Measurements from ENCODE around the gene DLGAP5. TPM values are rescaled to one million over a fixed set of nuclear protein-coding genes. Genes with fewer than 3 reads are reported as not detected.

Gene DLGAP5
- total and polyA plus RNA-seq, 7 donors: 0.03 to 0.29 (median 0.08) TPM; not detected in 3

DNA sequence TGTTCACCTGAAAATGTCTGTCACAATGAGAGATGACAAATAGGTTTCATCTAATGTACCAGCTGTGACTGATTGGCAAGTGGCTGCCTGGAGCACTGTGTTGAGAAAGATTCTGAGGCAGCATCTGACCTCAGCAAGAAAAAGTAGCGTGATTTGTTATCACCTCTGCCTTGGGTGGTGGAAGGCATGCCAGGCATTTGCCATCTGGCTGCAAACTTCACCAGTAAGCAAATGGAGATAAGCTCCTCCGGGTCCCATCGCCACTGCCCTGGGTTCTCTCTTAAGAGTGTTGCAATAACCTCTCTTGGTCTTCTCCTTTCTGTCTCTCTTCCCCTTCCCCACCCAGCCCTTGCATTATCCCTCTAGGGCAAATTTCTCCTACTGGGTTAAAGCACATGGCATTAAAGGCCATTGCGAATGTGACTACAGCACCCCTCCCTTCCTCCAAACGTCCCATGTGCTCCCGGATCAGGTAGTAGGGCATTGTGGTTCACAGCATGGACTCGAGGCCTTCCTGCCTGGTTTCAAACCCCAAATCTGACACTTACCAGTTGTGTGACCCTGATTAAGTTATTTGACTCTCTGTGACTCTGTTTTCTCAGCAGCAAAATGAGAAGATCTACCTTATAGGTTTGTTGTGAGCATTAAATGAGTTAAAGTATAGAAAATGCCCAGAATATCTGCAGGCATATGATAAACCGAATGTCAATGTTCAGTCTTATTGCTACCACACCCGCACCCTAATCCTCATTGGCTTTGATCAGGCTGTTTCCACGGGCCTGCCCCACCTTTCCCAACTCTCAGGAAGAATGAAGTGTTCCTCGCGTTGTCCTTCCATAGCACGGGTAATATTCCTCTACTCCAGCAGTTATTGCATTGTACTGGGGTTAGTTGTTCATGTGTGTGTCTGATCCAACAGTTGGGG, 70.6 kb downstream of the DLGAP5 start:
- TF ChIP-seq, protein P1, sequence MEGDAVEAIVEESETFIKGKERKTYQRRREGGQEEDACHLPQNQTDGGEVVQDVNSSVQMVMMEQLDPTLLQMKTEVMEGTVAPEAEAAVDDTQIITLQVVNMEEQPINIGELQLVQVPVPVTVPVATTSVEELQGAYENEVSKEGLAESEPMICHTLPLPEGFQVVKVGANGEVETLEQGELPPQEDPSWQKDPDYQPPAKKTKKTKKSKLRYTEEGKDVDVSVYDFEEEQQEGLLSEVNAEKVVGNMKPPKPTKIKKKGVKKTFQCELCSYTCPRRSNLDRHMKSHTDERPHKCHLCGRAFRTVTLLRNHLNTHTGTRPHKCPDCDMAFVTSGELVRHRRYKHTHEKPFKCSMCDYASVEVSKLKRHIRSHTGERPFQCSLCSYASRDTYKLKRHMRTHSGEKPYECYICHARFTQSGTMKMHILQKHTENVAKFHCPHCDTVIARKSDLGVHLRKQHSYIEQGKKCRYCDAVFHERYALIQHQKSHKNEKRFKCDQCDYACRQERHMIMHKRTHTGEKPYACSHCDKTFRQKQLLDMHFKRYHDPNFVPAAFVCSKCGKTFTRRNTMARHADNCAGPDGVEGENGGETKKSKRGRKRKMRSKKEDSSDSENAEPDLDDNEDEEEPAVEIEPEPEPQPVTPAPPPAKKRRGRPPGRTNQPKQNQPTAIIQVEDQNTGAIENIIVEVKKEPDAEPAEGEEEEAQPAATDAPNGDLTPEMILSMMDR (IDR thresholded peaks at IDR 0.05): no peak
- no peaks in the 10 kb centered on the region for H3K27me3 ChIP-seq (ENCODE audit: insufficient read depth in 3 of 3, low read length in 2 of 3)
- H3K9me3 ChIP-seq: no peaks in the 10 kb centered on the region
- ATAC-seq (no peak), DNase-seq (no peak)
- H3K27ac ChIP-seq: no peak overlapping the region
- 80 to 82% (median 82%) methylated on average over 13 of the region's 13 CpGs for WGBS, 3 donors
- peaks cover 17% of the 10 kb centered on the region for H3K4me1 ChIP-seq
- H3K36me3 ChIP-seq (ENCODE audit: insufficient read depth in 1 of 2, low read depth in 1 of 2): no peaks in the 10 kb centered on the region
- intact Hi-C loops (cut with DNase I): no loop called here
- no peak overlapping the region for H3K4me3 ChIP-seq

DNA sequence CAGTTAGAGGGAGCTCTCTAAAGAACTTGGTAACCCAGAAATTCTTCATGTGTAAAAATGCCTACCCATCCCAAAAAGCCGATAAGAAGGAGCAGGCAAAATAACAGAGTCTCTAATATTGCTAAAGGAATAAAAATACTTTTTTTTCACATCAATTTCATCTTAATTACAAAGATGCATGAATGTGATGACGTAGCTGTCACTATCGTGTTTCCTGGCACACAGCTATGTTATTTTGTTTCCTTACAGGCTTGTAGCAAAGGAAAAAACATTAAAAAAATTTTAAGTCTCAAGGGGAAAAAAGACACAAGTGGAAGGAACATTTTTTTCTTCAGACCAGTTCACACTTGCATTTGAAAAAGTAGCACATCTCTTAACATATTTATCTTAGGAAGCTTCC, 72.6 kb downstream of the DLGAP5 start:
- ATAC-seq (no peak), DNase-seq (no peak)
- WGBS, 3 donors: 27 to 33% (median 32%) methylated on average over 3 of the region's 3 CpGs
- intact Hi-C loops (cut with DNase I): no loop called here
- Histone ChIP-seq H3K27ac (peak overlapping the region; percentile 64), H3K4me1 (peaks cover 17% of the 10 kb centered on the region), H3K36me3 (ENCODE audit: insufficient read depth in 1 of 2, low read depth in 1 of 2) (no peaks in the 10 kb centered on the region), H3K9me3 (no peaks in the 10 kb centered on the region), H3K4me3 (no peak overlapping the region), H3K27me3 (ENCODE audit: insufficient read depth in 3 of 3, low read length in 2 of 3) (no peaks in the 10 kb centered on the region)
- TF ChIP-seq, protein P1 (IDR thresholded peaks at IDR 0.05): no peak

DNA sequence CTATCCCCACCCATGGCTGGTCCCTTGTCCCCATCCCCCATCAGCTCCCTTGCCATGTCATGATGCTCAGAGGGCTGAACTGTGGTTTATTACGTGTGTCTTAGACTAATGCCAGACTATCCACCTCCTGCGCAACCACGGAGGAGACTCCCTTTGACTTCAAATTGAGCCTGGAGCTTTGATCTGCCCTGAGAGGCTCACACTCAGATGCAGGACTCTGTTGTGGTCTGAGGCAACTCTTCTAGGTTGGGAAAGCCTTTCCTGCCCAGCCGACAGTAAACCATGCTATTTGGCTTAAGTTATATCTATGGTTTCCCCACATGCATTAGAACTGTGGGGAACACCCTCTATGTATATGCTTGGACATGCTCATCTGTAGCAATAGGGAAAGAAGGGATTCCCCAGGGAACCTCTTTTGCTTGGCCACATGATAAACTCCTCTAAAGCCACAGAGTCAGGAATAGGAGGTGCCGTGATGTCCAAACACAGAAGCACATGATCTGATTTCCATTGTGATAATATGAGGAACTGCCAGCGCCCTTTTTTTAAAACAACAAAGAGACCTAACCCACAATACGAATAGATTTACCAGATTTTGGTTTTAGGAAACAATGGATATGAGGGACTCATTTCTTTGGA, 73.5 kb downstream of the DLGAP5 start:
- TF ChIP-seq, protein P1 (IDR thresholded peaks at IDR 0.05): no peak
- Histone ChIP-seq H3K27ac (peak overlapping the region; percentile 64), H3K27me3 (ENCODE audit: insufficient read depth in 3 of 3, low read length in 2 of 3) (no peaks in the 10 kb centered on the region), H3K4me1 (peaks cover 14% of the 10 kb centered on the region), H3K36me3 (ENCODE audit: insufficient read depth in 1 of 2, low read depth in 1 of 2) (no peaks in the 10 kb centered on the region), H3K9me3 (no peaks in the 10 kb centered on the region), H3K4me3 (no peak overlapping the region)
- no peak for DNase-seq
- intact Hi-C loops (cut with DNase I): no loop called here
- peak in 1 of 4 donors; percentile 46 for ATAC-seq
- WGBS, 3 donors: 78 to 86% (median 85%) methylated on average over 7 of the region's 7 CpGs

DNA sequence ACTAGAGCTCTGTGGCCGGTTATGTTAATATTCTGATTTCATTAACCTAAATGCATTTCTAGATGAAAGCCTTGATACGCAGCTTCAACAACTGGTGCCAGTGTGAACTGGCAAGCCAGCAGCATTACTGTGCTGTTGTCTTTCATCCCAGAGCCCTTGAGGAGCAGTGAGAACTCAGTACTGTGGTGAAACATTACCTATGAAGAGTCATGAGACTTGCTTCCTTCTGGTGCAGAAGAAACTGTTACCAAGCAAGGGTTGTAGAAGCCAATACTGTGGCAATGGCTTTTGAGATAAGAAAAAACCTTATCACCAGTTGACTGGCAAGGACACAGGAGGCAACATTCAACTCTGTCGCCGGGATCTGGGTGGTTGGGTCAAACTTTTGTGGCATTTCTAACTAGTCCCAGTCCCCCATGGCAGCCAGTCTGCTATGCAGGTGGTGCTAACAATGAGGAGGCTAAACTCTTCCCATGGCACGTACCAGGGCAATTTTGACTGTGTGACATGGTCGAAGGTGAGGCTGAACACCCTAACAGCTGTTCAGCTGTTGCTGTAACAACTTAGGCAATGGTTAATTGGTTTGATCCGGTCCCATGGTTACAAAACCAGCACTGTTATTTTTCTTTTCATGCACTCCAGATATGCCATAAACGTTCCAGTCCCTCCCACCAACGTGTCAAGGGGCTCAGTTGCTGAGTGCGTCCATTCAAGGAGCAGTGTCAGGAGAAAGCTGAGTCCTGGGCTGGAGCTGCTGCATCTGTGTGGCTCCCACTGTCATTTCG, 74.9 kb downstream of the DLGAP5 start:
- Histone ChIP-seq H3K27ac (no peak overlapping the region), H3K36me3 (ENCODE audit: insufficient read depth in 1 of 2, low read depth in 1 of 2) (no peaks in the 10 kb centered on the region), H3K27me3 (ENCODE audit: insufficient read depth in 3 of 3, low read length in 2 of 3) (no peaks in the 10 kb centered on the region), H3K4me3 (no peak overlapping the region), H3K4me1 (peaks cover 8% of the 10 kb centered on the region), H3K9me3 (no peaks in the 10 kb centered on the region)
- intact Hi-C loops (cut with DNase I): no loop called here
- DNase-seq: no peak
- WGBS, 3 donors: 33 to 55% (median 39%) methylated on average over 11 of the region's 11 CpGs
- TF ChIP-seq, protein P1 (IDR thresholded peaks at IDR 0.05): no peak
- peak in 2 of 4 donors; percentile 33 to 35 for ATAC-seq

All from psoas muscle (tissue), 8 donors.